SKM-1 (cell line): ENCODE results near the gene SLC25A21.
"Not testable (repeated sequence)": the region's sequence is repeated elsewhere in the genome, so short reads cannot be mapped to it uniquely, and the experiment has no call there.

Experiments
- DNase-seq: peaks from one replicate; lab custom pipeline; 2025; ENCODE audit not compliant: unreplicated experiment; lab: John Stamatoyannopoulos, UW

SLC25A21 gene

GRCh38 chr14:36843410-36843809 is 329.0 kb downstream of the SLC25A21 start:
- DNase-seq = no peak

GRCh38 chr14:36835128-36835527 is 337.3 kb downstream of the SLC25A21 start:
- no peak for DNase-seq

- DNase-seq = peak; percentile 5
Observed at GRCh38 chr14:36834293-36834692, 338.1 kb downstream of the SLC25A21 start.

GRCh38 chr14:36829547-36829946 is 342.9 kb downstream of the SLC25A21 start:
- no peak for DNase-seq

- DNase-seq = no peak
Observed at GRCh38 chr14:36827861-36828260, 344.5 kb downstream of the SLC25A21 start.

GRCh38 chr14:36826614-36827013 is 345.8 kb downstream of the SLC25A21 start:
- no peak for DNase-seq

GRCh38 chr14:36824854-36825253 is 347.6 kb downstream of the SLC25A21 start:
- DNase-seq = no peak

- no peak for DNase-seq
Observed at GRCh38 chr14:36823651-36824050, 348.8 kb downstream of the SLC25A21 start.

GRCh38 chr14:36822685-36823084 is 349.7 kb downstream of the SLC25A21 start:
- no peak for DNase-seq

- DNase-seq = no peak
Observed at GRCh38 chr14:36820901-36821300, 351.5 kb downstream of the SLC25A21 start.

- DNase-seq = no peak
Observed at GRCh38 chr14:36820111-36820709, 352.2 kb downstream of the SLC25A21 start.

GRCh38 chr14:36818794-36819384 is 353.5 kb downstream of the SLC25A21 start:
- DNase-seq = no peak

- DNase-seq = no peak
Observed at GRCh38 chr14:36818246-36818645, 354.2 kb downstream of the SLC25A21 start.

- no peak for DNase-seq
Observed at GRCh38 chr14:36817071-36817930, 355.1 kb downstream of the SLC25A21 start.

GRCh38 chr14:36816481-36816880 is 355.9 kb downstream of the SLC25A21 start:
- no peak for DNase-seq

- DNase-seq = not testable (repeated sequence)
Observed at GRCh38 chr14:36814783-36815182, 357.6 kb downstream of the SLC25A21 start.

- DNase-seq = no peak
Observed at GRCh38 chr14:36810209-36810608, 362.2 kb downstream of the SLC25A21 start.

- DNase-seq = no peak
Observed at GRCh38 chr14:36807727-36808126, 364.7 kb downstream of the SLC25A21 start.

- DNase-seq = no peak
Observed at GRCh38 chr14:36805131-36805559, 367.3 kb downstream of the SLC25A21 start.

GRCh38 chr14:36797634-36798033 is 374.8 kb downstream of the SLC25A21 start:
- no peak for DNase-seq

GRCh38 chr14:36791402-36791801 is 381.0 kb downstream of the SLC25A21 start:
- no peak for DNase-seq

GRCh38 chr14:36785511-36785910 is 386.9 kb downstream of the SLC25A21 start:
- DNase-seq = no peak
